HG02571 (cell line): ENCODE data around the gene CXCL12.

Experiments used
- ATAC-seq: cut with Tn5 transposase; IDR thresholded peaks from one replicate; pipeline ENCODE4 v1.9.1; 2021; ENCODE audit warnings: mild to moderate bottlenecking, moderate library complexity; ENCODE audit not compliant: unreplicated experiment

CXCL12 gene

GRCh38 chr10:44385696-44386441 lies 972 bp upstream of the CXCL12 start:
- no peak for ATAC-seq

DNA sequence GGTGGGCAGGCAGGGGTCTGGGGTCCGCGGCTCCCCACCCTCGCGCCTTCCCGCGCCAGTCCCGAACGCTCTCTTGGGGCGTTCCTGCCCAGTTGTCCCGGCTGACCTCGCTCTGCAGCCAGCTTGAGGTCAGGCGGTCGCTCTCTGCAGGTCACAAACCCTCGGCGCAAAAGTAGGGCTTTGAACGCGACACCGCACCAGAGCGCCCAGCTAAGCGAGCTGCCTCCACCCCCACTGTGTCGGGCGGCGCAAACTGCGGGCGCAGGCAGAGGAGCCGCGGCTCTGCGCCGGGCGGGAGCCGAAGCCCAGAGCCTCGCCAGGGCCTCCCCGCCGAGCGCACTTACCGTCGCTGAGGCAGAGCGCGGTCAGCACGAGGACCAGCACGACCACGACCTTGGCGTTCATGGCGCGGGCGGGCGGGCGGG lies 284 bp downstream of the CXCL12 start:
- ATAC-seq, result no peak

- no peak for ATAC-seq
Measured at GRCh38 chr10:44383749-44384600, 922 bp downstream of the CXCL12 start.

GRCh38 chr10:44382981-44383748 lies 1.7 kb downstream of the CXCL12 start:
- no peak for ATAC-seq

GRCh38 chr10:44382131-44382858 lies 2.6 kb downstream of the CXCL12 start:
- ATAC-seq, result no peak

DNA sequence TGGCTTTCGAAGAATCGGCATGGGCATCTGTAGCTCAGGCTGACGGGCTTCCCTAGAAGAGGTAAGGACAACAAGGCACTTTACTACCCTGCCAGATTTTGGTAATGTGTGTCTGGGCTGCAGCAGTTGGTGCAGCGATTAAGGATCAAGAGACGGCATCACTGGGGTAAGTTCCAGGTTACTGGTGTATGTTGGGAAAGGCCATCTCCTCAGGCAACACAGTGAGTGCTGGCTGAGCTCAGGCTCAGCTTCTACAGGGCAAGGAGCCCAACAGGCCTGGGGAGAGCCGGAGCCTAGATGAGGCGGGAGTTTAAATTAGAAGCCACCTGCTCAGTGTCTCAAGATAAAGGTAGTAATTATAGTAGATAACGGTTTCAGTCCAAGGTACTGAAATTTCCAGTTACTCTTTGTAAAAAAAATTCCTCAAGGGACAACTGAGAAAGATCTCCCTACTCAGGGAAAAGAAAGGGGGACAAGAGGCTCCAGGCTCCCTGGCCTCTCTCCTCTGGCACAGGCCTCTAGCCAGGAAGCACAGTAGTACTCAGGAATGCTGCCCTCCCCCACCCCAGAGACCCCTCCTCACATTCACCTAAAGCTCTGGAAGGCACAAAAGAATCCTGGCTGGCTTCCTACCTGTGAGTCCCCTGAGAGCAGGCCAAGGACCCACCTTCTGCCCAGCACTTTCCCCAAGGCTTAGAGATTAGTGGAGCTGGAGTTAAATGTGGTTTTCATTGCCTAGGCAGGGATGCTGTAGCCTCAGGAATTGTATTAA lies 3.9 kb downstream of the CXCL12 start:
- ATAC-seq, result no peak

DNA sequence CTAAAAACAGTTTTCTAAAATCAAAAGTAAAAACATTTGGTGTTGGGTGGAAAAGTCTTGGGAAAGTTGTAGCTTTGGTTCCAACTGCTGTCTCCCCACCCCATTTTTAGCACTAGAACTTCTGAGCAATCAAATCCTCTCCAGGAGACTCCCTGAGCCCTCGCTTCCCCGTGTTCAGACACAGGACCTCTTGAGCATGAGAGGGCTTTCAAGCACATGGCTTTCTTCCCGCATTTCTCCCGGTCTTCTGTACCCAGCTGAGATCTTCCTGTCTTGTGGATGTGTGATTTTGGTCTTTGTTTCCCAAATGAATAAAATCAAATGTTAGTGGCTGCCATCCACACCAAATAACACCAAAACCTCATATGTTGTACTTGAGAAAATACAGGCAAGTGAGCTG lies 5.0 kb downstream of the CXCL12 start:
- ATAC-seq, result no peak

GRCh38 chr10:44378626-44379025 lies 6.3 kb downstream of the CXCL12 start:
- no peak for ATAC-seq

DNA sequence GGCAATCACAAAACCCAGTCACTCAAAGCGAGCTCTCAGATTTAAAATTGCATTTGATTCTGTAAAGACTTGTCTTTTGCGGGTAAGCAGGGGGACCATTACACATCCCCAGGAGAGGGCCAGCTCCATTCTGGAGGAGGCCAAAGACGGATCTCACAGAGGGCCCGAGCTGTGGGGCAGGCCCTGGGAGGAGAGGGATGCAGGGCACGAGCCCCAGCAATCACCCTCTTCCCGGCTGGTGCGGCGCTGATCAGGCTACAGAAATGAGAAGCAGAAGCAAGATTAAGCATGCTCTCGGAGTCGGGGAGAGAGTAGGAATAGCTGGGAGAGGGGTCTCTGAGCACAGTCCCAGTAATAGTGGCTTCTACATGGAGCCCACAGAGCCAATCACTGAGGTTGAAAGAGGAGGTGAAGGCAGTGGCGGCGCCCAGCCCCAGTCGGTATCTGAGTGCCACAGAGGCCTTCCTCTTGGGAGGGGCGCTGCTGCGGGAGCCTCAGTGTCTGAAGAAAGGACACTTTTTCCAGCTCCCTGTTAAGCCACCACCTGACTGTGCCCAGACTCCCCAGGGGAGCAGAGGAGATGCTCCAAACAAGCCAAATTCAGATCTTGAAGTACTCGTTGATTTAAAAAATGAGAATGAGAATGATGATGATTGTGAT lies 7.1 kb downstream of the CXCL12 start:
- ATAC-seq, result no peak

DNA sequence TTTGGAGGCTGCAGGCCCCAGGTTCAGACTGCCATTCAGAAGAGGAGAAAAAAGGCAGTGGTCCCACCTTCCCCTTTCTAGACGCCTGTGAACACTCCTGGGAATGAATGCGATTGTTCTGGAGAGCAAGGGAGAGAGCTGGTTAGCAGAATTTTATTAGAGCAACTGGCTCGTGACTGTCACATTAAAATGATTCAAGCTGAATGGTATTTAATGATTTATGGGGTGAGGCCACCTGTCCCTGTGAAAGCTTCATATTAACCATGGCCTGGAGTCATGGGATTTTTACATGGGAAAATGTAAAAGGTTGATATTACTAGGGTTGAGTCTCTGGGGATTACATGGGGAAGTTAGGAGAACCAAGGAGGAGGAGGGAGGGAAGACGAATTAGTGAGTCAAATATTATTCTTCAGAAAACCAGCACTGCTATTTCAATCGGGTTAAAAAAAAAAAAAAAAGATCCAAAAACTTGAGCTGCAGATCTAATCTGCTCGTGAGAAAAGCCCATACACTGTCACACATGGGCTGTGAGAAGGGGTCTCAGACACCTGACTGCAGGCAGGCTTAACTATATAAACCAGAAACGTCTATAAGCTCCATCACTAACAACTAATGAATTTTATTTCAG lies 8.3 kb downstream of the CXCL12 start:
- ATAC-seq, result no peak

DNA sequence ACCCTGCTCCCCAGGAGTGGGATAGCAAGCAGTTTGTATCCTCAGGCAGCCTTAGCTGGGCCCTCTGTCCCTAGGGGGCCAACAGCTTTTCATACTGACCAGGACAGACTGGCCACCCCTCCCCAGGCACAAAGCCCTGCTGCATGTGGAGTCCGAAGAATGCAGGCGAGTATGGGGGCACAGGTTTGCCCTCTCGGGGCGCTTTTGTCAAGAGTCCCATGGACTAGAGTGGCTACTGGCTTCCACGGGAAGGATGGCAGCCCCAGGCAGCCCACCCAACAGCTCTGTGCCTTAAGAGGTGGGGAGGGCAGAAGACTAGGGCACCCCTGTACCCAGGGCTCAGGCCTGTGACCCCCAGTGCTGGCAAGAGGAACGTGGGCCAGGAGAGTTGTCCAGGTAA lies 10.7 kb downstream of the CXCL12 start:
- no peak for ATAC-seq

DNA sequence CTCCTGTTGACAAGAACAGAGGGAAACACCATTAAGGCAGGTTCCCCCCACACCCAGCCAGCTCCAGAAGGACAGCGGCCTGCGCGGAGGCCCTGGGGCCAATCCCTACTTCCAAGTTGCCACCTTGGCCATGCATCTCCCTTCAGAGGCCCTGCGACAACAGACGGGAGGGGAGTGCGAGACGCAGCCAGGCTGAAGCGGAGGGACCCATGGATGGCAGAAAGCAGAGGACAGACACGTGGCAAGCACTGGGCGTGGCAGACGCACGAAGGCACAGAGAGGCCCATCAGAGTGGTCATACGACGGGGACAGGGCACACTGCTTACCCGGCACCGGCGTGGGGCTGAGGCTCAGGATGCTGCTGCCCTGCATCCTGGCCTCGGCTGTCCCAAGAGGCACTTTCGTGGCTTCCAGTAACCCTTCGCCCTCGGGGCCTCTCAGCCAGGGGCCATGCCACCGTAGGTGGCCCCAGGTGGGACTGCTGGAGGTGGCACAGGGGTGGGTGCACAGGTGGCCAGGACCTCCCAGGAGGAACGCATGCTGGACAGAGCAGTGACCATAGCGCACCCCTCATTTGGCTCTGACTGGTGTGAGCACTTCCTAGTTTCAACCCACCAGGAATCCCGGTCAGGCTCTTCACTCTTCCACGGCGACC lies 11.4 kb downstream of the CXCL12 start:
- no peak for ATAC-seq

- ATAC-seq, result no peak
Measured at GRCh38 chr10:44372181-44372580, 12.7 kb downstream of the CXCL12 start.

GRCh38 chr10:44370731-44371248 lies 14.1 kb downstream of the CXCL12 start:
- no peak for ATAC-seq

DNA sequence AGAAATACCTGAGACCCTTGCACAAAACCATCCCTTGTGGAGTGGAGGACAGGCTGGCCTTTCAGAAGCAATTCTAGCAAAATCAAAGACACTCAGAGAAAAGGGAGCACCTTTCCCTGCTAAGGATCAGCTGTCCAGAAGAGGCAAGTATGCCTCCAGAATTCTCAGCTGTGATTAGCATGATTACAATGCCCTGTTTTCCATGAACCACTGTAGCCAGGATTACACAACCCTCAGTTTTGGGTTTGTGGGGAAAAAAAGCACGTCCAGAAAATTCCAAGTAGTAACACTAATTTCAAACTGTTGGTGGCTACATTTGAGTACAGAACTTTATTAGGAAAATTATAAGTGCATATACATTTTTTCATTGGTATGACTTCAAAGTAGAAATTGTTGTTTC lies 15.0 kb downstream of the CXCL12 start:
- ATAC-seq, result no peak

DNA sequence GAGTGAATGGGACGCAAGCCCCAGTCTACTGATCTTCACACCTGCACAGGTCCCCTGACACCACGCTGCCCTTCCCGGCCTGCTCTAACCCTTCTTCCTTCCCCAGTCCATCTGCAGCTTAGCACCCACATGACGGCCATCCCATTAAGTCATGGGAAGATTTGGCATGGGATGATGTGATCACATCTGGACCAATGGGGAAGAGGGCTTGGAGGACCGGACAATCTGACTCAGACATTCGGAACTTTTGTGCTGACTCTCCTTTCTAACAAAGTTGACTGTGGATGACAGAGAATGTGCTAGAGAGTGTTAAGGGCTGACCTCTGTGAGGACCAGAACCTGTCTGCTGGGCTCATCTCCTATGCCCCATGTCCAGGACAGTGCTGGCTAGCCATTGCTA lies 15.6 kb downstream of the CXCL12 start:
- no peak for ATAC-seq

GRCh38 chr10:44368637-44369036 lies 16.3 kb downstream of the CXCL12 start:
- ATAC-seq, result no peak

DNA sequence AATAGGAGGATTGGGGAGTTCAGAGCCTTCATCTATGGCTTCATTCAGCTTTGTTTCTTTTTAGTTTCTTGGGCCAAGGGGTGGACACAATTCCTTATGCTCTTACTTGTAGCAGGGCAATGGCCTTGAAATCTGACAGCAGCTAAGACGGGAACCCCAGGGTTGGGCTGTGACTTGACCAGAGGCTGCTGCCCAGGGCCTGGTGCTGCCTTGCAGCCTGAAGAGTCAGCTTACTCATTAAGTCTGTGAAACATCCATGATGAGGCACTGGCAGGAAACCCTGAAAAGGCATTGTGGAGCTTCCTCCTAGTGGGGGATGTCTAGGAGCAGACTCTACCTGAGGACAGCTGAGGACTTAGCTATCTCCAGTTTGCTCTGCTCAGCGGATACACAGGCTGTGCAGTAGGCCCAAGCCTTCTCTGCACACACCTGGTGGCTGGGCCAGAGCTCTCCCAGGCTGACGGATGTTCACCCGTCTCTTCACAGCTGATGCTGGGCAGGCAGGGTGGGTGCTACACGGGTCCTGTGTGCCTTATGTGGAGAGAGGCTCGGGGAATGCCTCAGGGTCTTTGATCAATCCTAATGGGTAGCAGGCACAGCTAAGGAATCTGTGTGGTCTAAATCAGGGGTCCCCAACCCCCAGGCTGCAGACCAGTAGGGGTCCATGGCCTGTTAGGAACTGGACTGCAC lies 17.8 kb downstream of the CXCL12 start:
- ATAC-seq, result no peak
